IMR-90 (cell line): ENCODE measurements around the gene IKBKE.

ENCODE experiments used
- MAFK ChIP-seq: IDR thresholded peaks from 2 replicates; pipeline ENCODE4 v1.6.1; 2012; ENCODE audit warnings: low read depth, low read length, improper control_type of control experiment
- MAZ ChIP-seq: IDR thresholded peaks from 2 replicates; pipeline ENCODE4 v1.6.1; 2012; ENCODE audit warnings: low read depth, mild to moderate bottlenecking, low read length, improper control_type of control experiment, moderate library complexity, borderline replicate concordance
- POLR2A ChIP-seq: IDR thresholded peaks from 2 replicates; pipeline ENCODE4 v1.6.1; 2012; ENCODE audit warnings: mild to moderate bottlenecking, low read depth, low read length
- RAD21 ChIP-seq: IDR thresholded peaks from 2 replicates; pipeline ENCODE4 v1.6.1; 2012; ENCODE audit warnings: low read length, improper control_type of control experiment
- RFX5 ChIP-seq: IDR thresholded peaks from 2 replicates; pipeline ENCODE4 v1.8.0; 2012; ENCODE audit warnings: low read depth, mild to moderate bottlenecking, low read length, moderate library complexity
- SMC3 ChIP-seq: fragments of 150-350 bp; IDR thresholded peaks from 2 replicates; pipeline ENCODE4 v1.6.1; 2016; ENCODE audit warnings: low read depth, mild to moderate bottlenecking, antibody characterized with exemption, low read length, moderate library complexity
- TF ChIP-seq, protein P1 (sequence below): conservative IDR thresholded peaks from 2 replicates; pipeline ENCODE4 v1.5.1; 2012; ENCODE audit warnings: mild to moderate bottlenecking, low read depth, low read length, improper control_type of control experiment
- TF ChIP-seq, protein P2 (sequence below): fragments of 150-350 bp; IDR thresholded peaks from 2 replicates; pipeline ENCODE4 v1.6.1; 2017; ENCODE audit warnings: mild to moderate bottlenecking, antibody characterized with exemption, low read length, low read depth

DNA sequence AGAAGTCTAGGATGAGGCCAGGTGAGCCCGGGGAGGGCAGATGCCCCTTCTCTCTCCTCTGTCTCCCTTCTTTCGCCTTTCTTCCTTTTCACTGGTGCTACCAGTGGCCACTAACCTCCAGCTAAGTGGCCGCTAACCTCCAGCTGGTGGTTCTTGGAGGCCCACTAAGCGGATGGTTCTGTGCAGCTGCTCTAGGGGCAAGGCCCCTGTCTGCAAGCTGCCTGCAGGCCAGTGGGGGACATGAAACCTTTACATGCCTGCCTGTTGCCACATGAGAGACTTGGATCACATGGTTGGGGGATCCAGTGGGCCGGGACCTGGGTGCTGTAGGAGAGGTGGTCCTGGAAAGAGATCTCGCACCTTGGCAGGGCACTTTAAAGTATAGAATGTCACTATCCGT is 17.7 kb downstream of the IKBKE start:
- TF ChIP-seq, protein P1, sequence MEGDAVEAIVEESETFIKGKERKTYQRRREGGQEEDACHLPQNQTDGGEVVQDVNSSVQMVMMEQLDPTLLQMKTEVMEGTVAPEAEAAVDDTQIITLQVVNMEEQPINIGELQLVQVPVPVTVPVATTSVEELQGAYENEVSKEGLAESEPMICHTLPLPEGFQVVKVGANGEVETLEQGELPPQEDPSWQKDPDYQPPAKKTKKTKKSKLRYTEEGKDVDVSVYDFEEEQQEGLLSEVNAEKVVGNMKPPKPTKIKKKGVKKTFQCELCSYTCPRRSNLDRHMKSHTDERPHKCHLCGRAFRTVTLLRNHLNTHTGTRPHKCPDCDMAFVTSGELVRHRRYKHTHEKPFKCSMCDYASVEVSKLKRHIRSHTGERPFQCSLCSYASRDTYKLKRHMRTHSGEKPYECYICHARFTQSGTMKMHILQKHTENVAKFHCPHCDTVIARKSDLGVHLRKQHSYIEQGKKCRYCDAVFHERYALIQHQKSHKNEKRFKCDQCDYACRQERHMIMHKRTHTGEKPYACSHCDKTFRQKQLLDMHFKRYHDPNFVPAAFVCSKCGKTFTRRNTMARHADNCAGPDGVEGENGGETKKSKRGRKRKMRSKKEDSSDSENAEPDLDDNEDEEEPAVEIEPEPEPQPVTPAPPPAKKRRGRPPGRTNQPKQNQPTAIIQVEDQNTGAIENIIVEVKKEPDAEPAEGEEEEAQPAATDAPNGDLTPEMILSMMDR: no peak
- TF ChIP-seq POLR2A: no peak
- no peak for TF ChIP-seq SMC3
- no peak for TF ChIP-seq MAZ
- TF ChIP-seq RAD21: no peak
- TF ChIP-seq, protein P2, sequence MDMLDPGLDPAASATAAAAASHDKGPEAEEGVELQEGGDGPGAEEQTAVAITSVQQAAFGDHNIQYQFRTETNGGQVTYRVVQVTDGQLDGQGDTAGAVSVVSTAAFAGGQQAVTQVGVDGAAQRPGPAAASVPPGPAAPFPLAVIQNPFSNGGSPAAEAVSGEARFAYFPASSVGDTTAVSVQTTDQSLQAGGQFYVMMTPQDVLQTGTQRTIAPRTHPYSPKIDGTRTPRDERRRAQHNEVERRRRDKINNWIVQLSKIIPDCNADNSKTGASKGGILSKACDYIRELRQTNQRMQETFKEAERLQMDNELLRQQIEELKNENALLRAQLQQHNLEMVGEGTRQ: no peak
- TF ChIP-seq RFX5: no peak
- no peak for TF ChIP-seq MAFK
